GM23338 (cell line): ENCODE results near the gene MLX. TPM values are rescaled to one million over a fixed set of nuclear protein-coding genes. Genes with fewer than 3 reads are reported as not detected.

Source experiments
- ATAC-seq: fragments of 200-7000 bp; cut with Tn5 transposase; 3 replicates; pipeline ENCODE4 v1.9.1; 2020
- DNase-seq: peaks from one replicate; pipeline ENCODE4 v3.0.0-alpha.2; 2015; ENCODE audit warnings: low spot score
- H2AFZ ChIP-seq: fragments of 200-600 bp; sonication (generic); 2 replicates; pipeline ENCODE4 v1.8.0; 2016; ENCODE audit warnings: antibody characterized with exemption, mild to moderate bottlenecking, moderate library complexity
- H3F3A ChIP-seq: fragments of 200-600 bp; sonication (generic); replicated peaks from 2 replicates; pipeline ENCODE4 v1.8.0; 2017; ENCODE audit warnings: antibody characterized with exemption, mixed run types, low read depth
- H3K27ac ChIP-seq: fragments of 200-600 bp; sonication (generic); 2 replicates; pipeline ENCODE4 v1.6.1; 2016; ENCODE audit warnings: low read depth
- H3K27me3 ChIP-seq: fragments of 200-600 bp; sonication (generic); 2 replicates; pipeline ENCODE4 v1.8.0; 2016; ENCODE audit warnings: mild to moderate bottlenecking, mixed run types, moderate library complexity; ENCODE audit not compliant: insufficient read depth
- H3K36me3 ChIP-seq: fragments of 200-600 bp; sonication (generic); 2 replicates; pipeline ENCODE4 v1.8.0; 2016; ENCODE audit warnings: mild to moderate bottlenecking; ENCODE audit not compliant: insufficient read depth
- H3K4me1 ChIP-seq: fragments of 200-600 bp; sonication (generic); 2 replicates; pipeline ENCODE4 v1.8.0; 2016; ENCODE audit warnings: mild to moderate bottlenecking, moderate library complexity; ENCODE audit not compliant: insufficient read depth
- H3K4me2 ChIP-seq: fragments of 200-600 bp; sonication (generic); 2 replicates; pipeline ENCODE4 v1.7.1; 2017; ENCODE audit warnings: mixed run types
- H3K4me3 ChIP-seq: fragments of 200-600 bp; sonication (generic); 2 replicates; pipeline ENCODE4 v1.6.1; 2016; ENCODE audit warnings: mixed run types
- H3K79me2 ChIP-seq: fragments of 200-600 bp; sonication (generic); replicated peaks from 2 replicates; pipeline ENCODE4 v1.8.0; 2017; ENCODE audit warnings: mild to moderate bottlenecking; ENCODE audit not compliant: insufficient read depth
- H3K9me2 ChIP-seq: fragments of 200-600 bp; sonication (generic); 2 replicates; pipeline ENCODE4 v1.8.0; 2017; ENCODE audit not compliant: insufficient read depth
- H4K20me1 ChIP-seq: fragments of 200-600 bp; sonication (generic); replicated peaks from 2 replicates; pipeline ENCODE4 v1.8.0; 2017; ENCODE audit warnings: mild to moderate bottlenecking; ENCODE audit not compliant: insufficient read depth
- H3K27ac Mint-ChIP-seq: 2 replicates; pipeline ENCODE4 v1.8.0; 2020; ENCODE audit warnings: inconsistent platforms, mild to moderate bottlenecking, moderate library complexity, mixed read lengths
- H3K27me3 Mint-ChIP-seq: 3 replicates; pipeline ENCODE4 v1.8.0; 2022; ENCODE audit warnings: low read depth, mild to moderate bottlenecking, moderate library complexity, mixed read lengths, inconsistent platforms; ENCODE audit not compliant: insufficient read depth, poor library complexity
- H3K36me3 Mint-ChIP-seq: 3 replicates; pipeline ENCODE4 v1.8.0; 2021; ENCODE audit warnings: low read depth, mild to moderate bottlenecking, inconsistent platforms, moderate library complexity, mixed read lengths
- H3K4me1 Mint-ChIP-seq: 3 replicates; pipeline ENCODE4 v1.8.0; 2020; ENCODE audit warnings: mild to moderate bottlenecking, inconsistent platforms, mixed read lengths
- H3K4me3 Mint-ChIP-seq: 3 replicates; pipeline ENCODE4 v1.8.0; 2021; ENCODE audit warnings: moderate library complexity, mild to moderate bottlenecking, inconsistent platforms, mixed read lengths
- H3K9me3 Mint-ChIP-seq: 3 replicates; pipeline ENCODE4 v1.8.0; 2020; ENCODE audit warnings: moderate library complexity, mild to moderate bottlenecking, inconsistent platforms, mixed read lengths
- CREB1 ChIP-seq: fragments of 250-450 bp; sonication (Bioruptor Pico); IDR thresholded peaks from 2 replicates; pipeline ENCODE4 v1.5.0; 2020; ENCODE audit warnings: low read depth, mild to moderate bottlenecking, moderate library complexity
- CTCF ChIP-seq, 2 experiments: fragments of 200-600 bp in 1 of 2; sonication (generic) in 1 of 2; conservative IDR thresholded peaks; 2 replicates each; pipeline versions ENCODE4 v1.5.1 to v1.6.1; 2016 to 2017; ENCODE audit warnings: antibody characterized with exemption in 2 of 2, low read depth in 2 of 2, mild to moderate bottlenecking in 2 of 2, moderate library complexity in 1 of 2
- ETS1 ChIP-seq: IDR thresholded peaks from 2 replicates; pipeline ENCODE4 v1.6.1; 2016; ENCODE audit warnings: antibody characterized with exemption
- EZH2 ChIP-seq: fragments of 200-600 bp; sonication (generic); IDR thresholded peaks from one replicate; pipeline ENCODE4 v1.8.0; 2017; ENCODE audit warnings: antibody characterized with exemption, mild to moderate bottlenecking, low read depth; ENCODE audit not compliant: unreplicated experiment
- EZH2phosphoT487 ChIP-seq: fragments of 200-600 bp; sonication (generic); IDR thresholded peaks from one replicate; pipeline ENCODE4 v1.8.1; 2018; ENCODE audit warnings: antibody characterized with exemption; ENCODE audit not compliant: unreplicated experiment
- JUNB ChIP-seq: IDR thresholded peaks from one replicate; pipeline ENCODE4 v1.6.1; 2016; ENCODE audit warnings: antibody characterized with exemption; ENCODE audit not compliant: unreplicated experiment
- NANOG ChIP-seq: IDR thresholded peaks from 2 replicates; pipeline ENCODE4 v1.6.1; 2016; ENCODE audit warnings: antibody characterized with exemption, borderline replicate concordance
- POLR2AphosphoS5 ChIP-seq: IDR thresholded peaks from 2 replicates; pipeline ENCODE4 v1.6.1; 2016; ENCODE audit warnings: antibody characterized with exemption, low read depth
- REST ChIP-seq: IDR thresholded peaks from one replicate; pipeline ENCODE4 v1.6.1; 2018; ENCODE audit warnings: antibody characterized with exemption; ENCODE audit not compliant: unreplicated experiment
- STAT1 ChIP-seq: IDR thresholded peaks from one replicate; pipeline ENCODE4 v1.6.1; 2016; ENCODE audit warnings: antibody characterized with exemption; ENCODE audit not compliant: unreplicated experiment
- ZNF114 ChIP-seq: fragments of 250-450 bp; sonication (Bioruptor Pico); IDR thresholded peaks from 2 replicates; pipeline ENCODE4 v1.5.0; 2020; ENCODE audit warnings: mild to moderate bottlenecking, moderate library complexity
- ZNF331 ChIP-seq: fragments of 250-450 bp; sonication (Bioruptor Pico); IDR thresholded peaks from 2 replicates; pipeline ENCODE4 v1.5.0; 2020; ENCODE audit warnings: low read depth, mild to moderate bottlenecking, moderate library complexity
- ZNF462 ChIP-seq: fragments of 250-450 bp; sonication (Bioruptor Pico); IDR thresholded peaks from 2 replicates; pipeline ENCODE4 v1.5.0; 2020; ENCODE audit warnings: mild to moderate bottlenecking, moderate library complexity
- polyA plus RNA-seq: library from polyadenylated mRNA; unstranded; fragments of >200 nt; fragmentation: Nextera tagmentation; extraction: Ambion mirVana; gene quantifications from 2 replicates; pipeline ENCODE4 v1.2.1, GENCODE V29; 2016
- total RNA-seq: library from RNA; depleted of rRNA; stranded (reverse); fragments of >200 nt; shearing (Covaris generic); gene quantifications from 2 replicates; pipeline ENCODE4 v1.2.3, GENCODE V29; 2014

Gene MLX
- total and polyA plus RNA-seq, 2 experiments from 2014 or later, result 33.2 to 34.1 TPM

GRCh38 chr17:42584880-42585279 is 18.0 kb downstream of the MLX start:
- Mint-ChIP-seq H3K9me3 (no peaks in the 10 kb centered on the region), H3K4me1 (no peaks in the 10 kb centered on the region), H3K36me3 (peaks cover 62% of the 10 kb centered on the region), H3K4me3 (no peak overlapping the region), H3K27ac (no peak overlapping the region), H3K27me3 (peaks cover 5% of the 10 kb centered on the region)
- Histone ChIP-seq H3K27ac (no peak overlapping the region), H3K79me2 (no peaks in the 10 kb centered on the region), H2AFZ (no peak overlapping the region), H3K4me1 (no peaks in the 10 kb centered on the region), H3F3A (peaks cover under 1% of the 10 kb centered on the region; the same call in 1 of the 2 replicates), H3K4me2 (no peak overlapping the region), H3K36me3 (peaks cover 29% of the 10 kb centered on the region), H3K4me3 (no peak overlapping the region), H4K20me1 (0 out of 2 replicates have a peak, but pooled peaks cover 4% of the 10 kb centered on the region), H3K27me3 (no peaks in the 10 kb centered on the region), H3K9me2 (no peaks in the 10 kb centered on the region)
- no peak for ATAC-seq
- TF ChIP-seq ZNF331 (CRISPR knock-in tag) (no peak), REST (no peak), NANOG (no peak), POLR2AphosphoS5 (no peak), STAT1 (no peak), ZNF114 (CRISPR knock-in tag) (no peak), EZH2phosphoT487 (no peak), ETS1 (no peak), JUNB (no peak), CTCF (conservative IDR thresholded peaks at IDR 0.05; ENCODE audit: low read depth in 2 of 2) (no peak), EZH2 (no peak), CREB1 (CRISPR knock-in tag) (no peak), ZNF462 (CRISPR knock-in tag) (no peak)
- no peak for DNase-seq
